K562 (cell line): ENCODE measurements around the gene NAPEPLD. TPM values are rescaled to one million over a fixed set of nuclear protein-coding genes. Genes with fewer than 3 reads are reported as not detected.

Source experiments
- BDP1 ChIP-seq: IDR thresholded peaks from 3 replicates; pipeline ENCODE4 v1.6.1; 2011; ENCODE audit not compliant: insufficient read length, insufficient read depth
- CBFA2T3 ChIP-seq: fragments of 450-650 bp; IDR thresholded peaks from 2 replicates; pipeline ENCODE4 v1.6.1; 2017
- MAFK ChIP-seq: IDR thresholded peaks from 2 replicates; pipeline ENCODE4 v1.6.1; 2011; ENCODE audit warnings: low read length, improper control_type of control experiment
- MTA2 ChIP-seq: fragments of 450-650 bp; IDR thresholded peaks from 2 replicates; pipeline ENCODE4 v1.6.1; 2016; ENCODE audit warnings: low read depth
- PHF20 ChIP-seq: fragments of 450-650 bp; IDR thresholded peaks from 2 replicates; pipeline ENCODE4 v1.6.1; 2018; ENCODE audit not compliant: partially characterized antibody
- POLR3G ChIP-seq: IDR thresholded peaks from 2 replicates; pipeline ENCODE4 v1.6.1; 2011; ENCODE audit not compliant: insufficient read length, insufficient replicate concordance; ENCODE audit errors: extremely low read depth
- PRDM10 ChIP-seq: fragments of 450-650 bp; IDR thresholded peaks from 2 replicates; pipeline ENCODE4 v1.6.1; 2018; ENCODE audit not compliant: partially characterized antibody
- STAT5B ChIP-seq: fragments of 250-450 bp; sonication (Bioruptor Pico); IDR thresholded peaks from 2 replicates; pipeline ENCODE4 v1.8.0; 2021; ENCODE audit warnings: mild to moderate bottlenecking, inconsistent platforms
- TARDBP ChIP-seq: fragments of 450-650 bp; IDR thresholded peaks from 2 replicates; pipeline ENCODE4 v1.6.1; 2016
- TEAD1 ChIP-seq, 2 experiments: fragments of 450-650 bp in 1 of 2; sonication (generic) in 1 of 2; formaldehyde crosslinking; IDR thresholded peaks; 2 replicates each; pipeline versions ENCODE4 v1.4.0 to v1.8.0; 2020 to 2022; ENCODE audit warnings: mild to moderate bottlenecking in 2 of 2, missing genetic modification reagents in 1 of 2
- ZNF280B ChIP-seq: fragments of 250-450 bp; sonication (Bioruptor Pico); IDR thresholded peaks from 2 replicates; pipeline ENCODE4 v1.5.1; 2021; ENCODE audit warnings: mild to moderate bottlenecking
- ZNF512 ChIP-seq: IDR thresholded peaks from 2 replicates; pipeline ENCODE4 v1.6.1; 2016; ENCODE audit warnings: missing genetic modification characterization, missing compliant biosample characterization
- polyA plus RNA-seq, 8 experiments: library from polyadenylated mRNA; depleted of rRNA in 4 of 8; stranded (reverse) in 5 of 8; unstranded in 3 of 8; fragments of >200 nt; fragmentation: Nextera tagmentation in 2 of 8; fragmentation: Illumina TruSeq in 1 of 8; extraction: Ambion mirVana in 2 of 8; extraction: Trizol in 1 of 8; gene quantifications; 2 replicates each; pipeline versions ENCODE4 v1.2.1 to v1.2.3, GENCODE V29; 2011 to 2014; ENCODE audit warnings: inconsistent platforms in 1 of 8, missing spikeins in 1 of 8
- total RNA-seq, 7 experiments: library from RNA; depleted of rRNA in 6 of 7; stranded (reverse); fragments of >200 nt in 6 of 7; fragmentation: Illumina TruSeq in 2 of 7; extraction: Trizol in 2 of 7; gene quantifications; 2 replicates each; pipeline versions ENCODE4 v1.2.1 to v1.2.3, GENCODE V29; 2011 to 2021; ENCODE audit warnings: low replicate concordance in 1 of 7
- TF ChIP-seq, protein P1 (sequence below): fragments of 250-450 bp; sonication (Bioruptor Pico); IDR thresholded peaks from 2 replicates; pipeline ENCODE4 v1.8.0; 2021; ENCODE audit warnings: borderline replicate concordance, mild to moderate bottlenecking, moderate library complexity; ENCODE audit not compliant: poor library complexity, severe bottlenecking
- TF ChIP-seq, protein P2 (sequence below): conservative IDR thresholded peaks from 2 replicates; pipeline ENCODE4 v1.6.1; 2011; ENCODE audit warnings: low read depth, mild to moderate bottlenecking, low read length; ENCODE audit not compliant: control insufficient read depth
- TF ChIP-seq, protein P3 (sequence below): fragments of 450-650 bp; formaldehyde crosslinking; IDR thresholded peaks from 2 replicates; pipeline ENCODE4 v1.4.0; 2022; ENCODE audit warnings: mild to moderate bottlenecking, moderate library complexity

The NAPEPLD gene
- total and polyA plus RNA-seq, 9 of the 15 experiments (the other 6 are each of a cell fraction or from before 2014, with no cell fraction given), result 3.2 to 11.0 (median 7.5) TPM

DNA sequence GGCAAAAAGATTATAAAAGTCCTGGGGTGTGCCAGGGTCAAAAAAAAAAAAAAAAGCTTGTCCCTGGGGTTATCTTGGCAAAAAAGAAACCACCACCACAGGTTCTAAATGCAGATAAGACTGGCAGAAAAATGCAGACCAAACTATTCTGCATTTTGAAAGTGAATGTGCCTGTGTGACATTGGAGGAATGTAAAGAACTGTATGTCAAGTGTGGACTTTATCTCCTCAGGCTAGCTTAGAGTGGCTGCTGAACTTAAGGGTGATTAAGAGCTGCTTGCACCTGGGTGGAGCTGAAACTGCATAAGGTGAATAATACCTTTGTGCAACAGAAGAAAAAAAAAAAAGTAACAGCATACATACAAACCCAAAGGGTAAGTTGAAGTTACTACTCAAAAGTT, 1.3 kb upstream of the NAPEPLD start (continued):
- TF ChIP-seq, protein P1, sequence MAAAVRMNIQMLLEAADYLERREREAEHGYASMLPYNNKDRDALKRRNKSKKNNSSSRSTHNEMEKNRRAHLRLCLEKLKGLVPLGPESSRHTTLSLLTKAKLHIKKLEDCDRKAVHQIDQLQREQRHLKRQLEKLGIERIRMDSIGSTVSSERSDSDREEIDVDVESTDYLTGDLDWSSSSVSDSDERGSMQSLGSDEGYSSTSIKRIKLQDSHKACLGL (CRISPR knock-in tag), result no peak
- TF ChIP-seq, protein P2, sequence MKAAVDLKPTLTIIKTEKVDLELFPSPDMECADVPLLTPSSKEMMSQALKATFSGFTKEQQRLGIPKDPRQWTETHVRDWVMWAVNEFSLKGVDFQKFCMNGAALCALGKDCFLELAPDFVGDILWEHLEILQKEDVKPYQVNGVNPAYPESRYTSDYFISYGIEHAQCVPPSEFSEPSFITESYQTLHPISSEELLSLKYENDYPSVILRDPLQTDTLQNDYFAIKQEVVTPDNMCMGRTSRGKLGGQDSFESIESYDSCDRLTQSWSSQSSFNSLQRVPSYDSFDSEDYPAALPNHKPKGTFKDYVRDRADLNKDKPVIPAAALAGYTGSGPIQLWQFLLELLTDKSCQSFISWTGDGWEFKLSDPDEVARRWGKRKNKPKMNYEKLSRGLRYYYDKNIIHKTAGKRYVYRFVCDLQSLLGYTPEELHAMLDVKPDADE, result no peak
- no peak for TF ChIP-seq POLR3G
- TF ChIP-seq, protein P3, sequence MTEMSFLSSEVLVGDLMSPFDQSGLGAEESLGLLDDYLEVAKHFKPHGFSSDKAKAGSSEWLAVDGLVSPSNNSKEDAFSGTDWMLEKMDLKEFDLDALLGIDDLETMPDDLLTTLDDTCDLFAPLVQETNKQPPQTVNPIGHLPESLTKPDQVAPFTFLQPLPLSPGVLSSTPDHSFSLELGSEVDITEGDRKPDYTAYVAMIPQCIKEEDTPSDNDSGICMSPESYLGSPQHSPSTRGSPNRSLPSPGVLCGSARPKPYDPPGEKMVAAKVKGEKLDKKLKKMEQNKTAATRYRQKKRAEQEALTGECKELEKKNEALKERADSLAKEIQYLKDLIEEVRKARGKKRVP (CRISPR knock-in tag), result no peak; the same call in 1 of the 2 replicates
- TF ChIP-seq MAFK, result no peak; the same call in 1 of the 2 replicates
- TF ChIP-seq TEAD1 (CRISPR knock-in tag; IDR thresholded peaks at IDR 0.05), result 0 out of 4 replicates have a peak, but pooled peaks of 1 of the 2 experiments have one; percentile 38
- no peak for TF ChIP-seq STAT5B (CRISPR knock-in tag)
- peak; percentile 73 for TF ChIP-seq MTA2
- no peak for TF ChIP-seq BDP1
- no peak for TF ChIP-seq PHF20
- TF ChIP-seq ZNF512 (tag), result no peak
- TF ChIP-seq TARDBP, result no peak
- no peak for TF ChIP-seq ZNF280B (CRISPR knock-in tag)
- TF ChIP-seq PRDM10, result peak; percentile 65
- TF ChIP-seq CBFA2T3, result peak; percentile 94
